Measurements from ENCODE around the gene TREML4. TPM values are rescaled to one million over a fixed set of nuclear protein-coding genes. Genes with fewer than 3 reads are reported as not detected.

Gene TREML4
- total and polyA plus RNA-seq, 2 of the 8 experiments (the other 6 are each of a cell fraction or from before 2014, with no cell fraction given), result not detected

DNA sequence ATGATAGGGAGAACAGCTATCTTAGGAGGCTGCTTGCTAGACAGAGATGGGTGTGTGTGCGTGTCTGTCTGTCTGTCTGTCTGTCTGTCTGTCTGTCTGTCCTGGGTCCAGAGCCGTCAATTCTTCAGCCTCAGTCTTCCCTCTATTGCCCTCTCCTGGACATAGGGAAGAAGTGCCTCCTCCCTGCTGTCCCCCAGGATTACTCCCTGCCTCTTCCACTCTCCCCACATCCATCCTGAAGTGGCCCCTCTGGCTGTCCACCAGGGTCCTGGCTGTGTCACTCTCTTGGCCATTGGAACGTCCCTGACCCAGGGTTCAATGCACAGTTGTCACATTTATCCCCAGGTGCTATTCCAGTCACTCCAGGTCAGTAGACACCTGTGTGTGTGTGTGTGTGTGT is 37.4 kb upstream of the TREML4 start:
- Histone ChIP-seq H3K9ac (replicated peaks in 1 of 4; ENCODE audit: extremely low read depth in 1 of 4, low read depth in 3 of 4, low read length in 3 of 4) (no peak overlapping the region), H4K5ac (ENCODE audit: insufficient read length, low read depth, low read length) (no peak overlapping the region), H3K4me3 (ENCODE audit: extremely low read depth in 1 of 4, insufficient read depth in 2 of 4, low read depth in 3 of 4, low read length in 4 of 4) (no peak overlapping the region), H4K20me1 (replicated peaks in 1 of 2; ENCODE audit: control insufficient read depth in 1 of 2, insufficient read depth in 2 of 2, low read length in 2 of 2) (no peaks in the 10 kb centered on the region), H3K79me2 (ENCODE audit: control insufficient read depth in 1 of 2, insufficient read depth in 2 of 2, low read length in 2 of 2) (no peaks in the 10 kb centered on the region), H2BK5ac (ENCODE audit: low read depth, low read length) (no peak overlapping the region), H3K4ac (replicated peaks; ENCODE audit: insufficient read length, low read depth, low read length) (no peak overlapping the region), H3K18ac (ENCODE audit: extremely low read depth, low read length) (no peak overlapping the region), H4K8ac (ENCODE audit: extremely low read depth, insufficient read depth, low read length) (no peak overlapping the region), H3K9me3 (ENCODE audit: insufficient read depth in 2 of 2, low read depth in 1 of 2, low read length in 1 of 2) (peaks cover 5 to 16% of the 10 kb centered on the region in 2 experiments; a peak in 3 of 4 replicates), H3K27ac (ENCODE audit: low read depth, low read length) (no peak overlapping the region), H3K4me1 (replicated peaks in 1 of 4; ENCODE audit: control insufficient read depth in 3 of 4, insufficient read depth in 4 of 4, low read length in 3 of 4) (no peaks in the 10 kb centered on the region; a peak in 1 of 7 replicates), H2BK120ac (replicated peaks; ENCODE audit: low read depth, low read length) (no peak overlapping the region), H3K27me3 (replicated peaks in 1 of 4; ENCODE audit: control insufficient read depth in 3 of 4, extremely low read depth in 1 of 4, insufficient read depth in 3 of 4, low read length in 3 of 4) (no peaks in the 10 kb centered on the region), H2BK15ac (ENCODE audit: low read length) (no peak overlapping the region; the same call in 1 of the 2 replicates), H3K79me1 (ENCODE audit: low read depth, low read length) (no peaks in the 10 kb centered on the region), H3K56ac (replicated peaks; ENCODE audit: insufficient read length, low read depth, low read length) (no peak overlapping the region), H3K23ac (ENCODE audit: insufficient read length) (no peak overlapping the region), H2AK5ac (ENCODE audit: low read depth, low read length) (no peak overlapping the region), H4K91ac (replicated peaks; ENCODE audit: insufficient read length, low read length) (no peak overlapping the region), H2BK20ac (ENCODE audit: low read length) (no peak overlapping the region), H3K36me3 (ENCODE audit: control insufficient read depth in 2 of 4, insufficient read depth in 4 of 4, low read length in 3 of 4) (no peaks in the 10 kb centered on the region), H3K23me2 (ENCODE audit: low read depth, low read length) (no peaks in the 10 kb centered on the region), H3K4me2 (ENCODE audit: insufficient read depth in 1 of 2, low read depth in 2 of 2, low read length in 2 of 2) (no peak overlapping the region), H3K14ac (ENCODE audit: insufficient read length) (no peak overlapping the region), H2AFZ (ENCODE audit: low read length) (no peak overlapping the region), H2BK12ac (ENCODE audit: low read depth, low read length) (no peak overlapping the region)
- FAIRE-seq (no peak), DNase-seq (ENCODE audit: low read depth in 1 of 2, low spot score in 2 of 2) (peak in 1 of 2 experiments; percentile 39)
- 87% methylated on average over 3 of the region's 3 CpGs; no CpG with 5 or more reads in 1 of the 2 experiments for WGBS, 2 experiments (ENCODE audit: extremely low coverage in 1 of 2, insufficient coverage in 1 of 2, insufficient read length in 1 of 2, insufficient replicate concordance in 2 of 2, low coverage in 1 of 2, low lambda C conversion rate in 2 of 2, missing lambda C conversion rate in 1 of 2)
- CTCF ChIA-PET (ENCODE audit: partially characterized antibody), result interaction anchor here (0.5 to 6.2 kb wide), 20 partner anchors 8 to 213 kb away, joined by 3 to 51 read pairs (median 6); partner anchors contain the start of gene TREML2
- POLR2A ChIA-PET (ENCODE audit: partially characterized antibody), result no interaction called here
- no peak for TF ChIP-seq POU5F1 (IDR thresholded peaks at IDR 0.05; ENCODE audit: low read depth, low read length)
- peak; percentile 11 to 32; a peak in 2 of 4 replicates for TF ChIP-seq RAD21 (IDR thresholded peaks at IDR 0.05 in 1 of 2, conservative IDR thresholded peaks at IDR 0.05 in 1 of 2; ENCODE audit: low read depth in 2 of 2, low read length in 2 of 2)
- TF ChIP-seq, protein P1, sequence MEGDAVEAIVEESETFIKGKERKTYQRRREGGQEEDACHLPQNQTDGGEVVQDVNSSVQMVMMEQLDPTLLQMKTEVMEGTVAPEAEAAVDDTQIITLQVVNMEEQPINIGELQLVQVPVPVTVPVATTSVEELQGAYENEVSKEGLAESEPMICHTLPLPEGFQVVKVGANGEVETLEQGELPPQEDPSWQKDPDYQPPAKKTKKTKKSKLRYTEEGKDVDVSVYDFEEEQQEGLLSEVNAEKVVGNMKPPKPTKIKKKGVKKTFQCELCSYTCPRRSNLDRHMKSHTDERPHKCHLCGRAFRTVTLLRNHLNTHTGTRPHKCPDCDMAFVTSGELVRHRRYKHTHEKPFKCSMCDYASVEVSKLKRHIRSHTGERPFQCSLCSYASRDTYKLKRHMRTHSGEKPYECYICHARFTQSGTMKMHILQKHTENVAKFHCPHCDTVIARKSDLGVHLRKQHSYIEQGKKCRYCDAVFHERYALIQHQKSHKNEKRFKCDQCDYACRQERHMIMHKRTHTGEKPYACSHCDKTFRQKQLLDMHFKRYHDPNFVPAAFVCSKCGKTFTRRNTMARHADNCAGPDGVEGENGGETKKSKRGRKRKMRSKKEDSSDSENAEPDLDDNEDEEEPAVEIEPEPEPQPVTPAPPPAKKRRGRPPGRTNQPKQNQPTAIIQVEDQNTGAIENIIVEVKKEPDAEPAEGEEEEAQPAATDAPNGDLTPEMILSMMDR (IDR thresholded peaks at IDR 0.05; ENCODE audit: control extremely low read depth in 1 of 3, insufficient read depth in 1 of 3, low read depth in 1 of 3, low read length in 3 of 3), result peak; percentile 12 to 46 (median 40); a peak in 3 of 4 replicates
